Gastrocnemius medialis (tissue), 4 donors: Measurements from ENCODE around the gene PTPN11.

Source experiments
- CTCF ChIP-seq, 5 experiments: fragments of 450-650 bp in 3 of 5; fragments of 200-600 bp in 2 of 5; sonication (generic) in 2 of 5; IDR thresholded peaks in 4 of 5; conservative IDR thresholded peaks in 1 of 5; 1 replicate in 4 of 5; 2 replicates in 1 of 5; pipeline ENCODE4 v1.5.1; 2016 to 2019; ENCODE audit warnings: antibody characterized with exemption in 5 of 5, mild to moderate bottlenecking in 3 of 5, moderate library complexity in 3 of 5
- POLR2A ChIP-seq, 2 donors: fragments of 450-650 bp; IDR thresholded peaks; one replicate each; pipeline ENCODE4 v1.6.1; 2017; ENCODE audit warnings: antibody characterized with exemption in 2 of 2, mild to moderate bottlenecking in 2 of 2, moderate library complexity in 2 of 2

DNA sequence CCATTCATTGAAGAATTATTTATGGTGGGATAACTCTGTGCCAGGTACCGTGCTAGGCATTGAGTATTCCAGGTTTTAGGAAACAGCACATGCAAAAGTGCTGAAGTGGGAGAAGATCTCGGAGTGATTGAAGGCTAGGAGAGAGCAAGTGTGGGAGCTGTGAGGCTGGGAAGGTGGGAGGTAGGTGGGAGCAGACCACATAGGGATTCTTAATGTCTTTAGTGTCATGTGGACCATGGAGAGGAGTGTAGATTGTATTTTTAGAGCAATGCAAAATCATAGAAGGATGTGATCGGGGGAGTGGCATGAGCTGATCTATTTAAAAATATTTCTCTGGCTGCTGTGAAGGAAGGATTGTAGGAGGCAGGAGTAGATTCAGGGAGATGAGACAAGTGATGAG lies 5.4 kb downstream of the PTPN11 start:
- no peak for TF ChIP-seq CTCF (IDR thresholded peaks at IDR 0.05 in 4 of 5, conservative IDR thresholded peaks at IDR 0.05 in 1 of 5)
- TF ChIP-seq POLR2A (IDR thresholded peaks at IDR 0.05), result no peak
